Putamen (tissue), 1 donor: ENCODE measurements around the gene FBXW9.
"Not testable (repeated sequence)": the region's sequence is repeated elsewhere in the genome, so short reads cannot be mapped to it uniquely, and the experiment has no call there.

Experiments
- DNase-seq: peaks from one replicate; pipeline ENCODE4 v3.0.0-alpha.2; 2016; ENCODE audit warnings: low spot score

Gene FBXW9

GRCh38 chr19:12680034-12680433 is 16.4 kb downstream of the FBXW9 start:
- DNase-seq = no peak

GRCh38 chr19:12678039-12678438 is 18.4 kb downstream of the FBXW9 start:
- DNase-seq = not testable (repeated sequence)

DNA sequence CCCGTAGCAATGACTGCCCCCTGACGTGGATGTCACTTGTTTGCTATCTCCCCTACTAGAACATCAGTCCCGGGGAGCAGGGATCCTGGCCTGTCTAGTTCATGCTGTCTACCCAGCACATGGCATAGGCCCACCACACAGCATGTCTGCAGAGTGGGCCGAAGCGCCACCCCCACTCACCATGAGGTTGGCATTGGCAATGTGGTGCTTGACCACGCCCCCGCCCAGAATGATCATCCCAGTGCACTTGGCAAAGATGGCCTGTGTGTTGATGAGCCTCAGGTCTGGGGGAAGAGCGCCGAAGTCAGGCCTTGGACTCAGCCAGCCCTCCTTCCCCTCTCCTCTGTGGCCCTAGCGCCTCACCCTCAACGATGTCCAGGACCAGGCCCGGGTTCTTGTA is 19.5 kb downstream of the FBXW9 start:
- DNase-seq = no peak

GRCh38 chr19:12676384-12676792 is 20.0 kb downstream of the FBXW9 start:
- peak; percentile 35 for DNase-seq

DNA sequence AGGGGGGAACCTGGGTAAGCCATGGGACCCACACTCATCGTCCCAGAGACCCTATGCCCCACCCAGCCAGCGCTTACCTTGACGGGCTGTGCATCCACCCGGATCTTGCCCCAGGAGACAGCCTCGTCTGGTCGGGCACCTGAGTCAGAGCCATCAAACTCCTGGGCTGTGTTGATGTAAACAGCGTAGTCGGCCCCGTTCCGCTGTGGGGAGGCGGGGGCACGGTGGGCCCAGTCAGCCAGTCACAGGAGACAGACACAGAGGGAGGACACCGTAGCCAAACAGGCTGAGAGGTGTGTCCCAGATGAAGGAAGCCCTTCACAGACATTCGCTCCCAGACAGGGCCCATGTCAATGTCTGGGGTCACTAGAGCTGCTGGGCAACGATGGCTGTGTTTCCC is 20.5 kb downstream of the FBXW9 start:
- DNase-seq = no peak

DNA sequence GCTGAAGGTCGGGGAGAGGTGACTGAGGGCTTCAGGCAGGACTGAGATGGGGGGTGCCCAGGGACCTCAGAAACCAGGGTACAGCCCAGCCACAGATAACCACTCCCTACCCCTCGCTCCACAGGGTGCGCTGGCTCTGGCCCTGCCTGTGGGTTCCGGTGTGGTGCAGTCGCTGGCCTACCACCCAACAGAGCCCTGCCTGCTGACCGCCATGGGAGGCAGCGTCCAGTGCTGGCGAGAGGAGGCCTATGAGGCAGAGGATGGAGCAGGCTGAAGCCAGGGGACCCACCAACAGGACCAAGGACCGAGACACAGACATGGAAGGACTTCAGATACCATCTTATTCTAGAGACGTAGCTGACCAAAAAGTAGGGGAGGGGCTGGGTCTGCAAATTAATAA is 21.0 kb downstream of the FBXW9 start:
- no peak for DNase-seq

DNA sequence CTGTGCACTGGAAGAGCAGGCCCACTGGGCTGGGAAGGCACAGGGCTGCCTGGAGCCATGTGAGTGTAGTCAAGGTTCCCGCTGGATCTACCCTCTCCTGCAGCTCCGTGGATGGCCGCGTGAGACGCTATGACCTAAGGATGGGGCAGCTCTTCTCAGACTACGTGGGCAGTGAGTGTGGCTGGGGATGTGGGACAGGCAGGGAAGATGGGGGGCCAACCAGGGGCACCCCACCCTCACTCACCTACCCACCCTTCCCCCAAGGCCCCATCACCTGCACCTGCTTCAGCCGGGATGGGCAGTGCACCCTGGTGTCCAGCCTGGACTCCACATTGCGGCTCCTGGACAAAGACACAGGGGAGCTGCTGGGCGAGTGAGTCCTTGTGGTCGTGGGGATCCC is 23.7 kb downstream of the FBXW9 start:
- no peak for DNase-seq

DNA sequence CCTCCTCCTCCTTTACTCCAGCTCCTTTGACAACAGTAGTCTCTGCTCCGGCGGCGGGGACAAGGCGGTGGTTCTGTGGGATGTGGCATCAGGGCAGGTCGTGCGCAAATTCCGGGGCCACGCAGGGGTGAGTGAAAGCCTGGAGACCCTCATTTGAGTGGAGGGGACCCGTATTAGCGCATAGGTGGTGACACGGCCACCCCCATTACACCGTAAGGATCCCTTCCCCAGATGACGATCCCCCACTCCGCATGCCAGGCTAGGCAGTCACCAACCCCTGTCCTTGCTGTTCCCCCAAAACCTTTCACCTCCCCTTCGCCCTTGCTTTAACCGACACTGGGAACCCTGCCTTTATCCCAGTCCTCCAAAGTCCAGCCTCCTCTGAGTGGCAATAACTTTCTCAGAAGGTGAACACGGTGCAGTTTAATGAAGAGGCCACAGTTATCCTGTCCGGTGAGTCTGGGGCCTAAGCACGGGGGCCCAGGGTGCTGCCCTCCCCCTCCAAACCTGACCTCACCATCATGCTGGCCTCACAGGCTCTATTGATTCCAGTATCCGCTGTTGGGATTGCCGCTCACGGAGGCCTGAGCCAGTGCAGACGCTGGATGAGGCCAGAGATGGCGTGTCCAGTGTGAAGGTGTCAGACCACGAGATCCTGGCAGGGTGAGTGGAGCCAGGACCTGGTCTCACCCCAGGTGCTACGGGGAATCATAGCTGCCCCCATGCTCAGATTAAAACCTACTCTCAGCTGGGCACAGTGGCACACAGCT is 26.1 kb downstream of the FBXW9 start:
- DNase-seq = no peak

GRCh38 chr19:12669270-12670158 is 26.9 kb downstream of the FBXW9 start:
- DNase-seq = peak; percentile 88

- DNase-seq = peak; percentile 34
Observed at GRCh38 chr19:12668932-12669269, 27.5 kb downstream of the FBXW9 start.

DNA sequence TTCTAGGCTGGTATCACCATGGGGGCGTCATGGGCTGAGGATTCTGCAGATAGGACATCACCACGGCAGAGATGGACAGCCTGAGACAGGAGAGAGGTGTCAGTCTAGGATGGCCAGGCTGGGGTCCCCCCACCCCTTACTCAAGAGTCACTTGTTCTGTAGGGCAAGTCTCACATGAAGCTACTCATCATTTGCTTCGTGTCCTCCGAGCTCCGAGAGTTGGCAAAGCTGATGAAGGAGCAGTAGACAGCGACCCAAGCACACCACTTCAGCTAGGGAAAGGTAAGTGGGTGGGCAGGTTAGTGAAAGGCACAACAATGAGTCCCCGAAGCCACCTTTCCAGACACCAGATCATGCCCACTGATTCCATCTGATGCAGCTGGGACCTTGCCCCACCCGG is 28.1 kb downstream of the FBXW9 start:
- DNase-seq = no peak

- DNase-seq = no peak
Observed at GRCh38 chr19:12667731-12668302, 28.6 kb downstream of the FBXW9 start.

- peak; percentile 77 for DNase-seq
Observed at GRCh38 chr19:12666265-12667048, 30.0 kb downstream of the FBXW9 start, which contains the start of the genes MAN2B1 and WDR83. TSS of gene MAN2B1 (minus strand) at chr19:12666742. CDS start at chr19:12666701, 41 bp downstream. TSS of gene WDR83 (plus strand) at chr19:12666807. CDS start at chr19:12669791, 2,984 bp downstream.

DNA sequence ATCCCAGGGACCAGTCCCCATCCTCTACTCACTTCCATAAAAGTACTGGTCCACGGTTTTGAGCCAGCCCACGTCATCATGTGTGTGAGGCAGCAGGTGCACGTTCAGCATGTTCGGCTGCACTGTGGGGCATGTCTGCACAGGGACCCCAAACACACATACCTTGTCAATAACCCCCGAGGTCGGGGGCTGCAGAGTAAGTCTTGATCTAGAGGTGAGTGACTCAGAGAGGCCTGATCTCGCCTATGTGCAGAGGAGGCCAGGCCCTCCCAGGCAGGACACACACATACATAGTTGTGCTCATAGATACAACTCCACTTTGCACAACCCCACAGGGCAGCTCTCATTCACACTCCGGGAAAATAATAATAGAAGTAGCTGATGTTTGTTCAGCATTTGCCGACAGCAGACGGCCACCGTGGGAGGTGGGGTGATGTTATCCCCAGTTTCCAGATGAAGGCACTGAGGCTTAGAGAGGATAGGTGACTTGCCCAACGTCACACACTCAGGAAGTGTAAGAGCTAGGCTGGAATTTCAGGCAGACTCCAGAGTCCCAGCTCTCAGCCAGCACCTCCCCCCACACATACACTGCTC is 30.7 kb downstream of the FBXW9 start:
- no peak for DNase-seq

DNA sequence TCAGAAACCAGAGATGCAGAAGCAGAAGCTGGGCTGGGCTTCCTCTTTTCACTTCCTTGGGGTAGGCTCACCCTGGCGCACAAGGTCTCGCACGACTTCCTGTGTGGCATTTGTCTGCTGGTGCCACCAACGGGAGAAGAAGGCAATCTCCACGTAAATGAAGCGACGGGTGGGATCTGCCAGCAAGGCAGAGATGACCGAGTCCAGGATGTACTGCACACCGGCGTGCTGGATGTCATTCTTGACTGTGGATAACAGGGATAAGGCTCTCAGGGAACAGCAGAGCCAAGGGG is 31.2 kb downstream of the FBXW9 start:
- no peak for DNase-seq

DNA sequence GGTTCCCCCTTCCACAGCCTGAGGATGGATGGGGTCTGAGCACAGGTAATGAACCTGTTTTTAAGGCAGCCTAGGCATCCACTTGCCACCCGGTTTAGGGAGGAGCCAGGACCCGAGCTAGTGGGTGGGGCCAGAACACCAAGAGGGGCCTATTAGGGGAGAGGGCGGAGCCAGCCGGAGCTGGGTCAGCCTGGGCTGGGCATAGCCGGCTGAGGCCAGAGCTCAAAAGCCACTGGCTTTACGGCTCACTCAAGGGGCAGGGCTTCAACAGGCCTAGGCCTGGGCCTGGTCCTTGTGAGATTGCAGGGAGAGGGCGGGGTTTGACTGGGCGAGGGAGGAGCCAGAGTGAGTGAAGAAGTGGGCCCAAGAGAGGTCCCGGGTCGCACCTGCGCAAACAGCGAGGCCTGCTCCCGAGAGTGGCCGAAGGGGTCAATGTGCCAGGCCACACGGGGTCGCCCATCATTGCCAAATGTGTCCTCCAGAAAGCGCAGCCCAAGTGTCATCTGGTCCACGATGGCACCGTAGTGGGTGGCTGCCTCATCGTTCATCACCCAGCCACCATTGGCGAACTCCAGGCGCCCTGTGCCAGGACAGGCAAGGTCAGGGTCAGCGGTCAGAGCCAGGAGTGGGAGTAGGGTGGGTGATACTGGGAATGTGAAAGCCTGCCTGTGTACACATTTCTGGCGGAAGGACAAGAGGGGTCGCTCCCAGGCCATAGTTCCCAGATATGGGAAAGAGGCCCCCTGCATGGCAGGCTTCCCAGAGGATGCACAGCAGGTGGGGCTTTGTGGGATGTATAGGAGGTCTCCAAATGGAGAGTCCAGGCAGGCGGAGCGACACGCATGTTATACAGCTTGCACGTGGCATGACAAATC is 31.8 kb downstream of the FBXW9 start:
- no peak for DNase-seq

GRCh38 chr19:12660980-12661379 is 35.5 kb downstream of the FBXW9 start:
- peak; percentile 47 for DNase-seq

DNA sequence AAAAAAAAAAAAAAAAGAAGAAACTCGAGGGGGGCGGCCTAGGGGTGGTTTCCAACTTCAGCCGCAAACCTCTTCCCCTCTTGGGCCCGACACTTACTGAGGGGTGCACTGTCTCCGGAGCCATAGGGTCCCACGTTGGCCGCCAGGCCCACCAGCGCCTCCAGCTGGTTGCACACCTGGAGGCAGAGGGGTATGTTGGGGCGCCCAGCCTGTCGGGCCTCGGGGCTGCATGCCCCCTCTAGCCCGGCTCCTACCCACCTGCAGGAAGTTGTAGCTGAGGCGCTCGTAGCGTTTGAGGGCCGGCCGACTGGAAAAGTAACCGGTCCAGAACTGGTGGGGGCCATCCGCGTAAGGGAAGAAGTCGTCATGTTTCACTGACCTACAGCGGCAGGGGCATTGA is 38.5 kb downstream of the FBXW9 start:
- no peak for DNase-seq

- DNase-seq = no peak
Observed at GRCh38 chr19:12656899-12657571, 39.4 kb downstream of the FBXW9 start.

DNA sequence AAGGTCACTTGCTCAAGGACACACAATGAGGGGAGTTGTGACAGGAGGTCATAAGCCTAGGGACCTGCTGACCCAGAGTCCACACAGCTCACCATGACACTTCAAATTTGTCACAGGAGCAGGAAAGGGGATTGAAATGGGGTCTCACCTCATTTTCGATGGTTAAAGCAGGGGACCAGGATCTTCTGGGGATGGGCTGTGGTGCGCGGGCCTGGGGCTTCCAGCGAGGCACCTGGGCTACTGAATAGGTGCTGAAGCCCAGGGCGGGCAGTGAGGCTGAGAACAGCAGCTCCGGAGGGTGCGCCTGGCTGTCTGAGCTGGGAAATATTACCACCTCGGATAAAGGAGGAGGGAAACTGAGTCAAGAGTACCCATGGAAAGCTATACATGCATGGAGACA is 40.9 kb downstream of the FBXW9 start:
- no peak for DNase-seq
